Transverse colon (tissue), 4 donors: ENCODE results near the gene ARPP21. TPM values are rescaled to one million over a fixed set of nuclear protein-coding genes. Genes with fewer than 3 reads are reported as not detected.

Experiments
- DNase-seq: peaks from one replicate; pipeline ENCODE4 v3.0.0-alpha.2; 2019
- H3K27ac ChIP-seq, 4 donors: fragments of 200-600 bp; sonication (generic); 2 replicates each; pipeline ENCODE4 v1.5.1; 2016 to 2018; ENCODE audit warnings: inconsistent platforms in 4 of 4
- H3K27me3 ChIP-seq: fragments of 200-600 bp; sonication (generic); 2 replicates; pipeline ENCODE4 v1.5.1; 2017; ENCODE audit warnings: inconsistent platforms
- H3K36me3 ChIP-seq, 4 donors: fragments of 200-600 bp; sonication (generic); 2 replicates each; pipeline ENCODE4 v1.5.1; 2017 to 2019; ENCODE audit warnings: inconsistent platforms in 4 of 4
- H3K4me1 ChIP-seq, 4 donors: fragments of 200-600 bp; sonication (generic); 2 replicates each; pipeline ENCODE4 v1.5.1; 2017 to 2020; ENCODE audit warnings: inconsistent platforms in 4 of 4
- H3K4me3 ChIP-seq, 4 donors: fragments of 200-600 bp; sonication (generic); 1 replicate in 1 of 4; 2 replicates in 3 of 4; pipeline versions ENCODE4 v1.5.1 to v1.6.1; 2017 to 2019; ENCODE audit warnings: inconsistent platforms in 4 of 4
- H3K9me3 ChIP-seq, 2 donors: fragments of 200-600 bp; sonication (generic); 2 replicates each; pipeline ENCODE4 v1.5.1; 2017 to 2019; ENCODE audit warnings: inconsistent platforms in 2 of 2
- CTCF ChIP-seq, 5 experiments: fragments of 200-600 bp in 3 of 5; fragments of 450-650 bp in 2 of 5; sonication (generic) in 3 of 5; IDR thresholded peaks; 1 replicate in 2 of 5; 2 replicates in 3 of 5; pipeline ENCODE4 v1.5.1; 2016 to 2017; ENCODE audit warnings: antibody characterized with exemption in 5 of 5, inconsistent platforms in 3 of 5, mild to moderate bottlenecking in 2 of 5, moderate library complexity in 1 of 5
- EP300 ChIP-seq: sonication (generic); formaldehyde crosslinking; IDR thresholded peaks from one replicate; pipeline ENCODE4 v1.6.1; 2017; ENCODE audit warnings: antibody characterized with exemption, low read depth
- POLR2A ChIP-seq: fragments of 450-650 bp; IDR thresholded peaks from one replicate; pipeline ENCODE4 v1.6.1; 2016; ENCODE audit warnings: antibody characterized with exemption, mild to moderate bottlenecking, moderate library complexity
- POLR2AphosphoS5 ChIP-seq, 3 donors: sonication (generic); formaldehyde crosslinking; IDR thresholded peaks; one replicate each; pipeline ENCODE4 v1.6.1; 2016; ENCODE audit warnings: antibody characterized with exemption in 3 of 3
- WGBS, 2 donors: methylation state at CpG; one replicate each; pipeline ENCODE4 v1.1.5; 2018; ENCODE audit warnings: low coverage in 1 of 2; 5-methylcytosine and 5-hydroxymethylcytosine counted together
- in situ Hi-C, 4 donors: fragments of 200-750 bp; cut with MboI; loops; one replicate each; pipeline versions ENCODE4 v1.15.0 to v1.15.1; 2017; ENCODE audit warnings: low sequenced_read_pairs in 3 of 4, low pct_ligation_motif_present in 1 of 4, low pct_unique_long_range_greater_than_20kb in 1 of 4
- intact Hi-C: fragments of 100-400 bp; cut with DNase I; formaldehyde crosslinking; loops from one replicate; pipeline ENCODE4 v1.15.1; 2023; ENCODE audit warnings: low total_unique reads
- total RNA-seq, 4 donors: library from RNA; depleted of rRNA; stranded (reverse); fragments of >200 nt; gene quantifications; one replicate each; pipeline ENCODE4 v1.1.0, GENCODE V29; 2016

The ARPP21 gene
- total RNA-seq, 4 donors from 2014 or later = 0.32 TPM; not detected in 3

GRCh38 chr3:35705904-35706303 is 66.6 kb downstream of the ARPP21 start:
- Histone ChIP-seq H3K27ac (no peak overlapping the region), H3K27me3 (no peaks in the 10 kb centered on the region), H3K4me1 (no peaks in the 10 kb centered on the region), H3K4me3 (no peak overlapping the region), H3K9me3 (no peaks in the 10 kb centered on the region), H3K36me3 (no peaks in the 10 kb centered on the region)
- intact Hi-C loops (no loop called here), in situ Hi-C loops (no loop called here)
- 37 to 45% methylated on average over 3 of the region's 3 CpGs for WGBS, 2 donors
- no peak for TF ChIP-seq POLR2AphosphoS5 (IDR thresholded peaks at IDR 0.05)
- TF ChIP-seq POLR2A = no peak
- TF ChIP-seq EP300 = no peak
- TF ChIP-seq CTCF (IDR thresholded peaks at IDR 0.05) = no peak
- DNase-seq = no peak

DNA sequence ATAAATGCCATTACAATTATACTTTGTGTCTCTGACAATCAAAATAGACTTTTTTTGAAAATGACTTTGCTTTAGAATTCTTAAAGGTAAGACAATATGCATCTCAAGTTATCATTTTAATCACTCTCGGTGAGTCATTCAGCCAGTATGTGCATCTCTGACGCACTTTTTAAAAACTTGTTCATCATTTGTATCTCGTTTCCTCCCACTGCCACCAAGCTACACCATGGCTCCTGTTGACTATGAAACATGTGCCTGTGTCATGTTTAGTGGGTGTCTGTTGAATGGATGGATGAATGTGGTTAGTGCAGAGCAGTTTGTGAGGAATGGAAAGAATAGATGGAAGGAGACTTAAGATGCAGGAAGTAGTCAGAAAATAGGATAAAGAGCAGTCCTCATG is 68.6 kb downstream of the ARPP21 start:
- WGBS, 2 donors = 67 to 80% methylated on average over 3 of the region's 3 CpGs
- no peak for TF ChIP-seq EP300
- Histone ChIP-seq H3K27me3 (no peaks in the 10 kb centered on the region), H3K4me1 (no peaks in the 10 kb centered on the region), H3K4me3 (no peak overlapping the region), H3K9me3 (no peaks in the 10 kb centered on the region), H3K36me3 (no peaks in the 10 kb centered on the region), H3K27ac (no peak overlapping the region)
- no peak for DNase-seq
- in situ Hi-C loops = no loop called here
- intact Hi-C loops = no loop called here

DNA sequence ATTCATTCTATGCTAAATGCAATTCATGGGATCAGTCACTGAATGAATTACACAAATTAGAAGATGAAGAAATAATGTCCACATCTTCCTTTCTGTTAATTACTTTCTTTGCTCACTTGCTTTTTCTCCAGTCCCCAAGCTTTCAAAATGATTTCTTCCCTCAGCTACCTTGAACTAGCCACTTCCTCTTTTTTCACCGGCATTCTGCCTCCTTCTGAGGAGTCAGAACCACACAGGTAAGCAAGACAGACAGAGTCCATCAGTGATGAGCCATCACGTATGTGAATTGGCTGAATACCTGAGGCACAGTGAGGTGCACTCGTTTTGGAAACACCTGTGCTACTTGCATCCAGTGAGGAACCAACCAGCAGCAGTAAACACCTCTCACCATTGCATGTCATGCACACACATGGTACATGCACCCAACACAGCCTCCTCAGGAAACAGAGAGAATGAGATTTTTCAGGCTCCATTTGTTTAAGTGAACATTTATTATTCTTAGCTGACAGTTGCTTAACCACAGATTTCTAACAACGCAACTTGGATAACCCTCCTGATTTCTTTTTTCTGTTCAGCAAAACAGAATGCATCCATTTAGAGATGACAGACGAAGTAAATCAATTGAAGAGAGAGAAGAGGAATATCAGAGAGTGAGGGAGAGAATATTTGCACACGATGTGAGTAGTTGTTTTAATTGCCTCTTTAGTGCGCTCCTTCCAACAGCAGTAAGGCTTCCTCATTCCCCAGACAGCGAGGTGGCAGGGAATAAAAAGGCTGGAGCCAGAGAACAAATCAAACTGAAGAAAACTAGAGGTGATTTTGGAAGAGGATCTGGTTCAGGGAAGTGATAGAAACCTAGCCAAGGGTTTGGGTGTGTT is 69.3 kb downstream of the ARPP21 start:
- in situ Hi-C loops = no loop called here

GRCh38 chr3:35709691-35710090 is 70.4 kb downstream of the ARPP21 start:
- in situ Hi-C loops = no loop called here
- Histone ChIP-seq H3K27ac (no peak overlapping the region), H3K36me3 (no peaks in the 10 kb centered on the region), H3K4me1 (no peaks in the 10 kb centered on the region), H3K27me3 (no peaks in the 10 kb centered on the region), H3K9me3 (no peaks in the 10 kb centered on the region), H3K4me3 (no peak overlapping the region)
- no peak for TF ChIP-seq POLR2AphosphoS5 (IDR thresholded peaks at IDR 0.05)
- no peak for TF ChIP-seq EP300
- TF ChIP-seq CTCF (IDR thresholded peaks at IDR 0.05) = no peak
- TF ChIP-seq POLR2A = no peak
- DNase-seq = no peak
- WGBS, 2 donors = 68 to 82% methylated on average over 3 of the region's 3 CpGs
- intact Hi-C loops = no loop called here

More for the DNA sequence above, 69.3 kb downstream of the ARPP21 start:
- intact Hi-C loops = no loop called here
- H3K27me3 ChIP-seq = no peaks in the 10 kb centered on the region
- H3K27ac ChIP-seq = no peak overlapping the region
- no peaks in the 10 kb centered on the region for H3K9me3 ChIP-seq
- H3K4me3 ChIP-seq = no peak overlapping the region
- TF ChIP-seq POLR2AphosphoS5 (IDR thresholded peaks at IDR 0.05) (no peak), CTCF (IDR thresholded peaks at IDR 0.05) (no peak), POLR2A (no peak), EP300 (no peak)
- no peak for DNase-seq
- WGBS, 2 donors = 45 to 47% methylated on average over 4 to 8 of the region's 8 CpGs
- H3K36me3 ChIP-seq = no peaks in the 10 kb centered on the region
- no peaks in the 10 kb centered on the region for H3K4me1 ChIP-seq
